Neural cell (in vitro differentiated cells): Measurements from ENCODE around the gene SYNGR4. TPM values are rescaled to one million over a fixed set of nuclear protein-coding genes. Genes with fewer than 3 reads are reported as not detected.

Experiments used
- H2AFZ ChIP-seq: fragments of 200-600, 300-800 bp; sonication (generic), shearing (Covaris generic); 2 replicates; pipeline ENCODE4 v1.6.0; 2014; ENCODE audit warnings: low read depth, mild to moderate bottlenecking, antibody characterized with exemption, low read length, moderate library complexity
- H3F3A ChIP-seq: fragments of 200-600 bp; shearing (Covaris generic); 2 replicates; pipeline ENCODE4 v1.6.1; 2016; ENCODE audit warnings: mild to moderate bottlenecking, moderate library complexity, mixed read lengths, antibody characterized with exemption, low read length; ENCODE audit not compliant: insufficient read depth, poor library complexity, severe bottlenecking
- H3K27ac ChIP-seq: fragments of 200-600, 300-800 bp; sonication (generic), shearing (Covaris generic); 2 replicates; pipeline ENCODE4 v1.5.1; 2014; ENCODE audit warnings: mild to moderate bottlenecking, low read length, moderate library complexity
- H3K27me3 ChIP-seq: fragments of 300-800, 200-600 bp; sonication (generic), shearing (Covaris generic); 2 replicates; pipeline ENCODE4 v1.6.0; 2014; ENCODE audit warnings: mild to moderate bottlenecking, low read depth, low read length, moderate library complexity; ENCODE audit not compliant: insufficient read depth
- H3K36me3 ChIP-seq: fragments of 300-800, 200-600 bp; sonication (generic), shearing (Covaris generic); 2 replicates; pipeline ENCODE4 v1.5.1; 2014; ENCODE audit warnings: mild to moderate bottlenecking, antibody characterized with exemption, low read length, moderate library complexity; ENCODE audit not compliant: insufficient read depth
- H3K4me2 ChIP-seq: fragments of 300-800, 200-600 bp; sonication (generic), shearing (Covaris generic); 2 replicates; pipeline ENCODE4 v1.6.0; 2014; ENCODE audit warnings: mild to moderate bottlenecking, low read length
- H3K4me3 ChIP-seq: fragments of 300-800, 200-600 bp; sonication (generic), shearing (Covaris generic); 2 replicates; pipeline ENCODE4 v1.5.1; 2014; ENCODE audit warnings: mild to moderate bottlenecking, low read length, moderate library complexity
- H3K79me2 ChIP-seq: fragments of 200-600 bp; shearing (Covaris generic); replicated peaks from 2 replicates; pipeline ENCODE4 v1.6.0; 2014; ENCODE audit warnings: mild to moderate bottlenecking, low read length, moderate library complexity; ENCODE audit not compliant: insufficient read depth
- H3K9ac ChIP-seq: fragments of 300-800, 200-600 bp; sonication (generic), shearing (Covaris generic); 2 replicates; pipeline ENCODE4 v1.6.1; 2016; ENCODE audit warnings: mild to moderate bottlenecking, low read length, mixed read lengths
- H3K9me2 ChIP-seq: fragments of 200-600 bp; shearing (Covaris generic); 2 replicates; pipeline ENCODE4 v1.6.1; 2016; ENCODE audit warnings: mild to moderate bottlenecking, low read length, mixed read lengths; ENCODE audit not compliant: insufficient read depth
- H3K9me3 ChIP-seq: fragments of 200-600, 300-800 bp; sonication (generic), shearing (Covaris generic); 2 replicates; pipeline ENCODE4 v1.6.1; 2016; ENCODE audit warnings: mild to moderate bottlenecking, mixed run types, low read length, moderate library complexity, mixed read lengths
- H4K20me1 ChIP-seq: fragments of 200-600 bp; shearing (Covaris generic); 2 replicates; pipeline ENCODE4 v1.6.1; 2016; ENCODE audit warnings: mild to moderate bottlenecking, mixed run types; ENCODE audit not compliant: insufficient read depth
- EP300 ChIP-seq: fragments of 450-650 bp; conservative IDR thresholded peaks from 2 replicates; pipeline ENCODE4 v1.6.1; 2014; ENCODE audit warnings: antibody characterized with exemption, mild to moderate bottlenecking, moderate library complexity; ENCODE audit not compliant: poor library complexity, severe bottlenecking
- EZH2 ChIP-seq: fragments of 200-600, 300-800 bp; shearing (Covaris generic), sonication (generic); IDR thresholded peaks from 2 replicates; pipeline ENCODE4 v1.6.1; 2014; ENCODE audit warnings: antibody characterized with exemption, low read length, borderline replicate concordance, mild to moderate bottlenecking; ENCODE audit not compliant: insufficient read depth, poor library complexity, severe bottlenecking
- MXI1 ChIP-seq: fragments of 450-650 bp; conservative IDR thresholded peaks from 2 replicates; pipeline ENCODE4 v1.6.1; 2014; ENCODE audit warnings: antibody characterized with exemption, mild to moderate bottlenecking; ENCODE audit not compliant: poor library complexity, severe bottlenecking
- POLR2AphosphoS5 ChIP-seq: IDR thresholded peaks from 2 replicates; pipeline ENCODE4 v1.6.1; 2012
- RAD21 ChIP-seq: fragments of 450-650 bp; conservative IDR thresholded peaks from 2 replicates; pipeline ENCODE4 v1.6.1; 2014; ENCODE audit warnings: antibody characterized with exemption, mild to moderate bottlenecking, moderate library complexity
- SMC3 ChIP-seq: fragments of 450-650 bp; conservative IDR thresholded peaks from 2 replicates; pipeline ENCODE4 v1.6.1; 2014; ENCODE audit warnings: antibody characterized with exemption, mild to moderate bottlenecking, moderate library complexity; ENCODE audit not compliant: poor library complexity
- TAF1 ChIP-seq: IDR thresholded peaks from 2 replicates; pipeline ENCODE4 v1.6.1; 2012; ENCODE audit warnings: low read depth
- polyA plus RNA-seq: library from polyadenylated mRNA; depleted of rRNA; stranded (reverse); fragments of >200 nt; gene quantifications from 2 replicates; pipeline ENCODE4 v1.2.3, GENCODE V29; 2014
- TF ChIP-seq, protein P1 (sequence below): IDR thresholded peaks from 2 replicates; pipeline ENCODE4 v1.6.1; 2012; ENCODE audit warnings: borderline replicate concordance
- TF ChIP-seq, protein P2 (sequence below): fragments of 450-650 bp; IDR thresholded peaks from 2 replicates; pipeline ENCODE4 v1.5.1; 2014; ENCODE audit warnings: antibody characterized with exemption, mild to moderate bottlenecking, moderate library complexity; ENCODE audit not compliant: poor library complexity, severe bottlenecking

SYNGR4 gene
- polyA plus RNA-seq, 1 donor from 2014 or later: not detected

DNA sequence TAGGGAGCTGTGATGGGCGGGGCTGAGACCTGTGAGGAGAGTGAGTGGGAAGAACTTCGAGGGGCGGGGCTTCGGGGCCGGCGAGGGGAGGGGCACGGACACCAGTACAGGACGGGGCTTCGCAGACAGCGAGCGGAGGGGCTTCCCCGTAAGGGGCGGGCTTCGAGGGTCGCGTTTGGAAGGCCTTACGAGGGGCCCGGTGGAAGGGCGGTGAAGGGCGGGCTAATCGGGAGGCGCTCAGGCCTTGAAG, 42.9 kb upstream of the SYNGR4 start:
- Histone ChIP-seq H3K9me2 (no peaks in the 10 kb centered on the region), H3F3A (no peaks in the 10 kb centered on the region), H3K27me3 (no peaks in the 10 kb centered on the region), H3K9me3 (no peaks in the 10 kb centered on the region), H4K20me1 (no peaks in the 10 kb centered on the region), H2AFZ (peak overlapping the region; percentile 94), H3K4me2 (peak overlapping the region; percentile 25), H3K27ac (no peak overlapping the region), H3K79me2 (no peaks in the 10 kb centered on the region), H3K9ac (peak overlapping the region; percentile 64), H3K36me3 (no peaks in the 10 kb centered on the region), H3K4me3 (peak overlapping the region; percentile 67)
- TF ChIP-seq RAD21: no peak
- TF ChIP-seq SMC3: no peak
- TF ChIP-seq EP300: no peak
- TF ChIP-seq POLR2AphosphoS5: no peak
- TF ChIP-seq EZH2: no peak
- TF ChIP-seq, protein P1, sequence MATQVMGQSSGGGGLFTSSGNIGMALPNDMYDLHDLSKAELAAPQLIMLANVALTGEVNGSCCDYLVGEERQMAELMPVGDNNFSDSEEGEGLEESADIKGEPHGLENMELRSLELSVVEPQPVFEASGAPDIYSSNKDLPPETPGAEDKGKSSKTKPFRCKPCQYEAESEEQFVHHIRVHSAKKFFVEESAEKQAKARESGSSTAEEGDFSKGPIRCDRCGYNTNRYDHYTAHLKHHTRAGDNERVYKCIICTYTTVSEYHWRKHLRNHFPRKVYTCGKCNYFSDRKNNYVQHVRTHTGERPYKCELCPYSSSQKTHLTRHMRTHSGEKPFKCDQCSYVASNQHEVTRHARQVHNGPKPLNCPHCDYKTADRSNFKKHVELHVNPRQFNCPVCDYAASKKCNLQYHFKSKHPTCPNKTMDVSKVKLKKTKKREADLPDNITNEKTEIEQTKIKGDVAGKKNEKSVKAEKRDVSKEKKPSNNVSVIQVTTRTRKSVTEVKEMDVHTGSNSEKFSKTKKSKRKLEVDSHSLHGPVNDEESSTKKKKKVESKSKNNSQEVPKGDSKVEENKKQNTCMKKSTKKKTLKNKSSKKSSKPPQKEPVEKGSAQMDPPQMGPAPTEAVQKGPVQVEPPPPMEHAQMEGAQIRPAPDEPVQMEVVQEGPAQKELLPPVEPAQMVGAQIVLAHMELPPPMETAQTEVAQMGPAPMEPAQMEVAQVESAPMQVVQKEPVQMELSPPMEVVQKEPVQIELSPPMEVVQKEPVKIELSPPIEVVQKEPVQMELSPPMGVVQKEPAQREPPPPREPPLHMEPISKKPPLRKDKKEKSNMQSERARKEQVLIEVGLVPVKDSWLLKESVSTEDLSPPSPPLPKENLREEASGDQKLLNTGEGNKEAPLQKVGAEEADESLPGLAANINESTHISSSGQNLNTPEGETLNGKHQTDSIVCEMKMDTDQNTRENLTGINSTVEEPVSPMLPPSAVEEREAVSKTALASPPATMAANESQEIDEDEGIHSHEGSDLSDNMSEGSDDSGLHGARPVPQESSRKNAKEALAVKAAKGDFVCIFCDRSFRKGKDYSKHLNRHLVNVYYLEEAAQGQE: no peak
- TF ChIP-seq, protein P2, sequence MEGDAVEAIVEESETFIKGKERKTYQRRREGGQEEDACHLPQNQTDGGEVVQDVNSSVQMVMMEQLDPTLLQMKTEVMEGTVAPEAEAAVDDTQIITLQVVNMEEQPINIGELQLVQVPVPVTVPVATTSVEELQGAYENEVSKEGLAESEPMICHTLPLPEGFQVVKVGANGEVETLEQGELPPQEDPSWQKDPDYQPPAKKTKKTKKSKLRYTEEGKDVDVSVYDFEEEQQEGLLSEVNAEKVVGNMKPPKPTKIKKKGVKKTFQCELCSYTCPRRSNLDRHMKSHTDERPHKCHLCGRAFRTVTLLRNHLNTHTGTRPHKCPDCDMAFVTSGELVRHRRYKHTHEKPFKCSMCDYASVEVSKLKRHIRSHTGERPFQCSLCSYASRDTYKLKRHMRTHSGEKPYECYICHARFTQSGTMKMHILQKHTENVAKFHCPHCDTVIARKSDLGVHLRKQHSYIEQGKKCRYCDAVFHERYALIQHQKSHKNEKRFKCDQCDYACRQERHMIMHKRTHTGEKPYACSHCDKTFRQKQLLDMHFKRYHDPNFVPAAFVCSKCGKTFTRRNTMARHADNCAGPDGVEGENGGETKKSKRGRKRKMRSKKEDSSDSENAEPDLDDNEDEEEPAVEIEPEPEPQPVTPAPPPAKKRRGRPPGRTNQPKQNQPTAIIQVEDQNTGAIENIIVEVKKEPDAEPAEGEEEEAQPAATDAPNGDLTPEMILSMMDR: no peak
- no peak for TF ChIP-seq MXI1
- no peak for TF ChIP-seq TAF1

DNA sequence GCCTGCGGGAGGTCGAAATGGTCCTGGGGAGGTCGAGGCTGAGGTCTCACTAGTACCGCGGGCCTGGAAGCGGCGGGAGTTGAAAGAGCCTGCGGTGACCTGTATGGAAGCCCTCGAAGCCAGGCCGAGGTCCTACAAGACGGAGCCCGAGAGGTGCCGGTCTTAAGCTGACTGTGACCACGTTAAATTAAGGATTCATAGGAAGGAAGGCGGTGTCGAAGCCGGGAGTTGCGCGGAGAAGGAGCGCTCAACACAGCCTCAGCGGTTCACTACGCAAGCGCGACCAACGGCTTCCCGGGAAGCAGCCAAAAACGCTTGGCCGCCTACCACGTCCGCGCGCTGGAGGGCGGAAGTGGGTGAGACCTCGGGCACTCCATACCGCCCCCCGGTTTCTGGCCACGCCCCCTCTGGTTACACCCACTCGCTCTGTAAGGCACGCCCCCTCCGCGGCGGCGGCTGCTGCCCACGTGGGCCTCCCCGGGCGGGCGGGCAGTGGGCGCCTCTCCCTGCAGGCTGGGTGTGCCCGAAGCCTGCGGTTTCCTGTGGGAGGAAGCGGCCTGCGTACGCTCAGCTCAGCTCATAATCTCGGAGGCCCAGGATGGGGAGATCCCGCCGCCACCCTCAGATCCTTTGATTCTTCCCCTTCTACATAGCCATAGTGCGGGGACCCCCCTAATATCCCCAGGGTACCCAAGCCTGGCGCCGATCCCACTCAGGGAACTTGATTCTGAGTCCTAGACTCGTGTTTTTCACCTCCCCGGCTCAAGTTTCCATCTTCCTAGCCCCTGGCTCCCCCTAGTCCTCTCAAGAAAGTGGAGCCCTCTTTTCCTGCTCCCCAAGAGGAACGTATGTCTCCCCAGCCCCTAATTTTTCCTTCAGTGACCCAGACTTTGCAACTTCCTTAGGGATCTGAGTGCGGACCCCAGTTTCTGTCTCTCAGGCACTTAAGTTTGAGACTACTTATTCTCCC, 42.3 kb upstream of the SYNGR4 start:
- Histone ChIP-seq H3K79me2 (no peaks in the 10 kb centered on the region), H3K36me3 (no peaks in the 10 kb centered on the region), H2AFZ (peak overlapping the region; percentile 94), H3K9me3 (no peaks in the 10 kb centered on the region), H3K9me2 (no peaks in the 10 kb centered on the region), H3K27ac (no peak overlapping the region), H3K27me3 (no peaks in the 10 kb centered on the region), H3K4me2 (peak overlapping the region; percentile 25), H3F3A (no peaks in the 10 kb centered on the region), H4K20me1 (no peaks in the 10 kb centered on the region), H3K9ac (peak overlapping the region; percentile 64), H3K4me3 (peak overlapping the region; percentile 67)
- TF ChIP-seq RAD21 (peak; percentile 23), POLR2AphosphoS5 (peak; percentile 33), EP300 (no peak)
- TF ChIP-seq, protein P2: peak; percentile 38
